Activated CD8-positive, alpha-beta T cell treated with anti-CD3 and anti-CD28 coated beads for 36 hours (primary cell): Measurements from ENCODE around the gene ARMC10. TPM values are rescaled to one million over a fixed set of nuclear protein-coding genes. Genes with fewer than 3 reads are reported as not detected.

Experiments
- ATAC-seq: fragments of 200-7000 bp; cut with Tn5 transposase; one replicate; pipeline ENCODE4 v1.10.0; 2021; ENCODE audit warnings: mild to moderate bottlenecking, moderate library complexity
- CTCF ChIA-PET: fragments of 350-600 bp; sonication (Branson Sonifier 250); formaldehyde crosslinking; loops from one replicate; lab custom pipeline; 2021; ENCODE audit warnings: antibody characterized with exemption; lab: Charles Lee
- POLR2A ChIA-PET: fragments of 350-600 bp; sonication (Branson Sonifier 250); formaldehyde crosslinking; loops from one replicate; lab custom pipeline; 2021; ENCODE audit warnings: antibody characterized with exemption; lab: Charles Lee
- DNase-seq: peaks from one replicate; pipeline ENCODE4 v3.0.0-alpha.2; 2020
- H3K27ac Mint-ChIP-seq: one replicate; pipeline ENCODE4 v1.8.0; 2021; ENCODE audit warnings: mild to moderate bottlenecking, mixed read lengths
- H3K27me3 Mint-ChIP-seq: one replicate; pipeline ENCODE4 v1.8.0; 2021; ENCODE audit warnings: mixed read lengths
- H3K36me3 Mint-ChIP-seq: one replicate; pipeline ENCODE4 v1.8.0; 2021; ENCODE audit warnings: low read depth, mixed read lengths
- H3K4me1 Mint-ChIP-seq: one replicate; pipeline ENCODE4 v1.8.0; 2021; ENCODE audit warnings: low read depth, mixed read lengths
- H3K4me3 Mint-ChIP-seq: one replicate; pipeline ENCODE4 v1.8.0; 2021; ENCODE audit warnings: mild to moderate bottlenecking, moderate library complexity, mixed read lengths
- H3K9me3 Mint-ChIP-seq: one replicate; pipeline ENCODE4 v1.8.0; 2021; ENCODE audit warnings: mixed read lengths
- intact Hi-C: fragments of 100-400 bp; cut with micrococcal nuclease; formaldehyde crosslinking; loops from one replicate; pipeline ENCODE4 v1.10.0; 2022
- total RNA-seq, 2 experiments: library from RNA; stranded (reverse); gene quantifications; one replicate each; pipeline ENCODE4 v1.2.3, GENCODE V29; 2021
- TF ChIP-seq, protein P1 (sequence below): fragments of 200-600 bp; IDR thresholded peaks from one replicate; pipeline ENCODE4 v1.8.0; 2022; ENCODE audit warnings: antibody characterized with exemption, mild to moderate bottlenecking

Gene ARMC10
- total RNA-seq, 2 experiments from 2014 or later = 37.6 to 44.0 TPM

DNA sequence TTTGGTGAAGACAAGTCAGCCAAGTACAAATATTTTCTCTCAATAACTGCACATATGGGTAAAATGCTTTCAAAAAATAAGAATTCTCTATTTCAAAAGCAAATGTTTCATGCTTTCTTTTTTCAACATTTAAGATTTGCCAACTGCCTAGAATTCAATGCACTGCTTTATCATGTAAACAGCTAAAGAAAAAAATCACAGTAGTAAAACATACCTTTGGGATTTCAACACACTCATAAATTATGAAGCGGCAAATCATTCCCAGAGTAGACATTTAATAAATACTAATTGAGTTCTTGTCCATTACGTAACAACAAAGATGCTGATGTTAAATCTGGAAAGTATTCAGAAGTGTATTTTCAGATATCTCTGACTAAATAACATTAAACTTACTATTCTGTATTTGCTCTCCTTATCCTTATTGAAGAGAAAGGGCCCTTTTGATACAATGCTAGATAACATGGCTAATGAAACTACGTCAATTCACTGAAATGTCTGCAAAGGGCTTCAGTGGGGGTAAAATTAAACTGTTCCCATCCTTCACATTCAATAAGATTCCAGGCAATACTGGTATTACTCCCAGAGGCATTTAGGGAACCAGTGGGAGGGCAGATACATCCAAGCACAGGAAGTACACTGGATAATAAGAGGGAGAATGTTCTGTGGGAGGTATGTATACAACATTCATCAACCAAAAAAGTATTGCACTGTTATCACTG lies 60.1 kb downstream of the ARMC10 start:
- H3K4me1 Mint-ChIP-seq = peaks cover 2% of the 10 kb centered on the region
- no peaks in the 10 kb centered on the region for H3K36me3 Mint-ChIP-seq
- POLR2A ChIA-PET = no interaction called here
- intact Hi-C loops = no loop called here
- no peak overlapping the region for H3K27ac Mint-ChIP-seq
- CTCF ChIA-PET = no interaction called here
- H3K4me3 Mint-ChIP-seq = no peak overlapping the region
- no peak for ATAC-seq
- no peaks in the 10 kb centered on the region for H3K27me3 Mint-ChIP-seq
- DNase-seq = no peak
- TF ChIP-seq, protein P1, sequence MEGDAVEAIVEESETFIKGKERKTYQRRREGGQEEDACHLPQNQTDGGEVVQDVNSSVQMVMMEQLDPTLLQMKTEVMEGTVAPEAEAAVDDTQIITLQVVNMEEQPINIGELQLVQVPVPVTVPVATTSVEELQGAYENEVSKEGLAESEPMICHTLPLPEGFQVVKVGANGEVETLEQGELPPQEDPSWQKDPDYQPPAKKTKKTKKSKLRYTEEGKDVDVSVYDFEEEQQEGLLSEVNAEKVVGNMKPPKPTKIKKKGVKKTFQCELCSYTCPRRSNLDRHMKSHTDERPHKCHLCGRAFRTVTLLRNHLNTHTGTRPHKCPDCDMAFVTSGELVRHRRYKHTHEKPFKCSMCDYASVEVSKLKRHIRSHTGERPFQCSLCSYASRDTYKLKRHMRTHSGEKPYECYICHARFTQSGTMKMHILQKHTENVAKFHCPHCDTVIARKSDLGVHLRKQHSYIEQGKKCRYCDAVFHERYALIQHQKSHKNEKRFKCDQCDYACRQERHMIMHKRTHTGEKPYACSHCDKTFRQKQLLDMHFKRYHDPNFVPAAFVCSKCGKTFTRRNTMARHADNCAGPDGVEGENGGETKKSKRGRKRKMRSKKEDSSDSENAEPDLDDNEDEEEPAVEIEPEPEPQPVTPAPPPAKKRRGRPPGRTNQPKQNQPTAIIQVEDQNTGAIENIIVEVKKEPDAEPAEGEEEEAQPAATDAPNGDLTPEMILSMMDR = no peak
- no peaks in the 10 kb centered on the region for H3K9me3 Mint-ChIP-seq

DNA sequence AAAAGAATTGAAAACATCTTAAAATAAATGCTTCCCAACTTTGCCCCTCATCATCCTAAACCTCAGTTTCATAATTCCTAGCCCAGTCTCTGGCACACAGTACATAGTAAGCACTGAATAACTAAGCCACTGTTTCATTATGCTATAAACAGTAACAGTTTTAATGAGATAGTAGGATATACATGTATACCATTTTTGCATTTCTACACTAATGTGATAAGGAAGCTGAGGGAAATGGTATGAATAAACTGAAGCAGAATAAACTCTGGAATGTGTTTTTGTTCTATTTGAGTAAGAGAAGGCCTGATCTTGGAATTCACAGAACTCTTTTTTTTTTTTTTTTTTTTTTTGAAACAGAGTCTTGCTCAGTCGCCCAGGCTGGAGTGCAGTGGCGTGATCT lies 65.1 kb downstream of the ARMC10 start:
- H3K4me3 Mint-ChIP-seq = no peak overlapping the region
- intact Hi-C loops = no loop called here
- POLR2A ChIA-PET = interaction anchor here (0.9 kb wide), 1 partner anchor 8 kb away, joined by 3 read pairs; no protein-coding TSS in a partner anchor

DNA sequence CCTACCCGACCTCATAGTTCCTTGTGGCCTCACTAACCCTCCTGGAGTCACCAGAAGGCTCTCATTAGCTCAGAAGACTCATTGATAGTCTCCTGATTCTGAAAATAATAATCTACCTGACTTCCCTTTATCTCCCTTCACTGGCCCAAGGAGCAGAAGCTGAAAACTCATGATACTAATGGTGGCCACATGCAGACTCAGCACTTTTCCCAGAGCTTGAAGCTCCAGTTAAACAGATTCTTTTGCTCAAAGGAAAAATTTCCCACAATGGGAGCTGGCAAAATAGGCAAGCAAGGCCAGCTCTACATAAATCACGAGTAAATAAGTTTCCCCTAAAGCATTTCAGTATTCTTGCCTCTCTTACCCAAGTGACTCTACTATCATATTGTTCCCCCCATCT lies 65.7 kb downstream of the ARMC10 start:
- peaks cover 12% of the 10 kb centered on the region for H3K4me1 Mint-ChIP-seq
- no peaks in the 10 kb centered on the region for H3K27me3 Mint-ChIP-seq
- TF ChIP-seq, protein P1 = no peak
- ATAC-seq (no peak), DNase-seq (no peak)
- CTCF ChIA-PET = interaction anchor here (1.6 kb wide), 1 partner anchor 8 kb away, joined by 4 read pairs; no protein-coding TSS in a partner anchor
- H3K9me3 Mint-ChIP-seq = peaks cover 3% of the 10 kb centered on the region
- intact Hi-C loops = no loop called here
- no peak overlapping the region for H3K27ac Mint-ChIP-seq
- peaks cover 20% of the 10 kb centered on the region for H3K36me3 Mint-ChIP-seq
- POLR2A ChIA-PET = interaction anchor here (0.9 kb wide), 1 partner anchor 8 kb away, joined by 3 read pairs; no protein-coding TSS in a partner anchor
- H3K4me3 Mint-ChIP-seq = no peak overlapping the region

More for the DNA sequence above, 65.1 kb downstream of the ARMC10 start:
- no peak overlapping the region for H3K27ac Mint-ChIP-seq
- CTCF ChIA-PET = interaction anchor here (1.6 kb wide), 1 partner anchor 7 kb away, joined by 4 read pairs; no protein-coding TSS in a partner anchor
- H3K4me1 Mint-ChIP-seq = peaks cover 9% of the 10 kb centered on the region
- TF ChIP-seq, protein P1 = no peak
- H3K36me3 Mint-ChIP-seq = peaks cover 20% of the 10 kb centered on the region
- H3K9me3 Mint-ChIP-seq = peaks cover 3% of the 10 kb centered on the region
- no peak for ATAC-seq
- DNase-seq = no peak
- H3K27me3 Mint-ChIP-seq = no peaks in the 10 kb centered on the region

DNA sequence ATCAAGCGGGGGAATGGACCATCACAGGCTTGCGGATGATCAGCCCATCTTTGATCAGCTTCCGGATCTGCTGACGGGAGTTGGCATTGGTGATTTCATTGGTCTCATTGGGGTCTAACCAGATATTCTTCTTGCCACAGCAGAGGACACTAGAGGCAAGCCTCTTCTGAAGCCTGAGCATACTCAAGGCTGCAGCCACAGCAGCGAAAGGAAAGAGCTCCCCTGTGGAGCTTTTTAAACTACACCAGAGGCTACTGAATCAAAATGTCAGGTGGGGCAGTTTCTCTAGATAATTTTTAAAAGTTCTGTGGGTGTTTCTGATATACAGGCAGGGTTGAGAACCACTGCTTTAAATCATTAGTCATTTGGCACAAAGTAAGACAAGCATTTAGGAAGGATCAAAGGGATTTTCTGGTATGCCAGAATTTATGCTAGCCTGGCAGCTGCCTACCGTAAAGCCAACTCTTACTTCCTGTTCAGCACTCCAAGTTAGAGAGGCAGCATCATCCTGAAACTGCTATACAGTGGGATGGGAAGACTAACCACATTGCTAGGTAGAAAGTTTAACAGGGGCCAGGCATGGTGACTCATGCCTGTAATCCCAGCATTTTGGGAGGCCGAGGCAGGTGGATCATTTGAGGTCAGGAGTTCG lies 66.9 kb downstream of the ARMC10 start:
- Mint-ChIP-seq H3K27ac (no peak overlapping the region), H3K36me3 (peaks cover 20% of the 10 kb centered on the region), H3K4me1 (peaks cover 22% of the 10 kb centered on the region), H3K9me3 (peaks cover 3% of the 10 kb centered on the region), H3K4me3 (no peak overlapping the region), H3K27me3 (no peaks in the 10 kb centered on the region)
- intact Hi-C loops = no loop called here
- no peak for ATAC-seq
- no peak for DNase-seq
- TF ChIP-seq, protein P1 = no peak
- ChIA-PET POLR2A (no interaction called here), CTCF (interaction anchor here (0.7 to 1.6 kb wide), 2 partner anchors 9 to 44 kb away, joined by 3 to 4 read pairs; no protein-coding TSS in a partner anchor)

DNA sequence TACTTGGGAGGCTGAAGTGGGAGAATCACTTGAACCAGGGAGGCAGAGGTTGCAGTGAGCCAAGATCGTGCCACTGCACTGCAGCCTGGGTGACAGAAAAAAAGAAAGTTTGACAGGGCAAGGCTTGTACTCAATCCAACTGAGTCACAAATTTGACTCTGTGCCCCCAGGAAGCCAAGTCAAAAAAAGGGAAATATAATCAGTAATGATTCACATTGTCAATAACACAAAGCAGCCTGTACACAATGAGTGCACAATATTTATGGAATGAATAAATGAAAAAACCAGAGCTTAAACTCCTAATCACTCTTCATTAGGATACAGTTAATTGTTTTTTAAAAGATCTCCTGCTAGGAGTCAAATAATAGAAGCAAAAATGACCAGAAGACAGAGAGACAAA lies 67.6 kb downstream of the ARMC10 start:
- H3K9me3 Mint-ChIP-seq = peaks cover 3% of the 10 kb centered on the region
- no peak overlapping the region for H3K4me3 Mint-ChIP-seq
- H3K36me3 Mint-ChIP-seq = peaks cover 20% of the 10 kb centered on the region
- ATAC-seq (no peak), DNase-seq (no peak)
- CTCF ChIA-PET = interaction anchor here (0.7 kb wide), 1 partner anchor 45 kb away, joined by 3 read pairs; no protein-coding TSS in a partner anchor
- H3K27ac Mint-ChIP-seq = no peak overlapping the region
- H3K27me3 Mint-ChIP-seq = no peaks in the 10 kb centered on the region
- peaks cover 28% of the 10 kb centered on the region for H3K4me1 Mint-ChIP-seq
- intact Hi-C loops = no loop called here
- TF ChIP-seq, protein P1 = no peak
- POLR2A ChIA-PET = no interaction called here
